GM21737 (cell line): Measurements from ENCODE around the gene SGCA.

Experiments
- ATAC-seq: cut with Tn5 transposase; IDR thresholded peaks from one replicate; pipeline ENCODE4 v1.9.1; 2021; ENCODE audit warnings: mild to moderate bottlenecking, moderate library complexity; ENCODE audit not compliant: unreplicated experiment

The SGCA gene

GRCh38 chr17:50206604-50207293 is 40.9 kb downstream of the SGCA start:
- ATAC-seq = no peak

- ATAC-seq = no peak
Measured at GRCh38 chr17:50207315-50207714, 41.5 kb downstream of the SGCA start.

- ATAC-seq = no peak
Measured at GRCh38 chr17:50207792-50208567, 42.2 kb downstream of the SGCA start.

- ATAC-seq = no peak
Measured at GRCh38 chr17:50208611-50209061, 42.8 kb downstream of the SGCA start.

GRCh38 chr17:50209133-50209471 is 43.3 kb downstream of the SGCA start:
- no peak for ATAC-seq

- no peak for ATAC-seq
Measured at GRCh38 chr17:50209472-50210239, 43.9 kb downstream of the SGCA start.

- no peak for ATAC-seq
Measured at GRCh38 chr17:50210240-50211225, 44.7 kb downstream of the SGCA start.

- ATAC-seq = no peak
Measured at GRCh38 chr17:50211249-50212120, 45.7 kb downstream of the SGCA start.

- no peak for ATAC-seq
Measured at GRCh38 chr17:50212121-50212843, 46.5 kb downstream of the SGCA start.

- ATAC-seq = peak; percentile 80
Measured at GRCh38 chr17:50213026-50214022, 47.5 kb downstream of the SGCA start.

- no peak for ATAC-seq
Measured at GRCh38 chr17:50214976-50215760, 49.4 kb downstream of the SGCA start.

- ATAC-seq = no peak
Measured at GRCh38 chr17:50217591-50217990, 51.8 kb downstream of the SGCA start.

GRCh38 chr17:50218071-50218759 is 52.4 kb downstream of the SGCA start:
- ATAC-seq = no peak

- no peak for ATAC-seq
Measured at GRCh38 chr17:50218771-50219315, 53.0 kb downstream of the SGCA start.

- no peak for ATAC-seq
Measured at GRCh38 chr17:50219342-50219741, 53.5 kb downstream of the SGCA start.

- ATAC-seq = no peak
Measured at GRCh38 chr17:50219939-50220465, 54.2 kb downstream of the SGCA start.
